ENCODE results near the gene CC2D1A. TPM values are rescaled to one million over a fixed set of nuclear protein-coding genes. Genes with fewer than 3 reads are reported as not detected.
"Not testable (repeated sequence)": the region's sequence is repeated elsewhere in the genome, so short reads cannot be mapped to it uniquely, and the experiment has no call there.

The CC2D1A gene
- total RNA-seq, 1 donor from 2014 or later, result 20.1 TPM

GRCh38 chr19:13965926-13966683 lies 60.1 kb downstream of the CC2D1A start:
- H3K27me3 ChIP-seq (ENCODE audit: low read depth), result no peaks in the 10 kb centered on the region
- TF ChIP-seq CTCF (IDR thresholded peaks at IDR 0.05; ENCODE audit: borderline replicate concordance), result no peak
- intact Hi-C loops (cut with micrococcal nuclease), result no loop called here
- no peaks in the 10 kb centered on the region for H3K9me3 ChIP-seq (replicated peaks)
- no peak overlapping the region for H3K4me3 ChIP-seq
- H3K27ac ChIP-seq (replicated peaks), result no peak overlapping the region
- DNase-seq, result no peak
- peaks cover 95% of the 10 kb centered on the region for H3K36me3 ChIP-seq
- H3K4me1 ChIP-seq, result no peaks in the 10 kb centered on the region

- no peak for DNase-seq
Measured at GRCh38 chr19:13966684-13967128, 60.7 kb downstream of the CC2D1A start.

GRCh38 chr19:13967206-13967605 lies 61.2 kb downstream of the CC2D1A start:
- intact Hi-C loops (cut with micrococcal nuclease); H3K4me3 ChIP-seq: not testable (repeated sequence)

More at GRCh38 chr19:13966684-13967128, 60.7 kb downstream of the CC2D1A start:
- Histone ChIP-seq H3K9me3 (replicated peaks) (no peaks in the 10 kb centered on the region), H3K27me3 (ENCODE audit: low read depth) (no peaks in the 10 kb centered on the region), H3K4me1 (no peaks in the 10 kb centered on the region), H3K27ac (replicated peaks) (no peak overlapping the region), H3K4me3 (no peak overlapping the region), H3K36me3 (peaks cover 96% of the 10 kb centered on the region)
- TF ChIP-seq CTCF (IDR thresholded peaks at IDR 0.05; ENCODE audit: borderline replicate concordance), result no peak
- intact Hi-C loops (cut with micrococcal nuclease), result no loop called here

GRCh38 chr19:13968383-13968935 lies 62.5 kb downstream of the CC2D1A start:
- H3K9me3 ChIP-seq (replicated peaks), result no peaks in the 10 kb centered on the region
- H3K27ac ChIP-seq (replicated peaks), result no peak overlapping the region
- no peaks in the 10 kb centered on the region for H3K4me1 ChIP-seq
- peaks cover 96% of the 10 kb centered on the region for H3K36me3 ChIP-seq
- TF ChIP-seq CTCF (IDR thresholded peaks at IDR 0.05; ENCODE audit: borderline replicate concordance), result no peak
- H3K4me3 ChIP-seq, result no peak overlapping the region
- no peak for DNase-seq
- intact Hi-C loops (cut with micrococcal nuclease), result no loop called here
- no peaks in the 10 kb centered on the region for H3K27me3 ChIP-seq (ENCODE audit: low read depth)

More at GRCh38 chr19:13967206-13967605, 61.2 kb downstream of the CC2D1A start:
- not testable (repeated sequence) for H3K27me3 ChIP-seq (ENCODE audit: low read depth); H3K4me1 ChIP-seq; H3K27ac ChIP-seq (replicated peaks); DNase-seq; H3K9me3 ChIP-seq (replicated peaks)
- peaks cover 96% of the 10 kb centered on the region for H3K36me3 ChIP-seq

- no peak for DNase-seq
- peaks cover 94% of the 10 kb centered on the region for H3K36me3 ChIP-seq
Measured at GRCh38 chr19:13968999-13969398, 63.0 kb downstream of the CC2D1A start.

More at GRCh38 chr19:13968999-13969398, 63.0 kb downstream of the CC2D1A start:
- H3K9me3 ChIP-seq (replicated peaks), result no peaks in the 10 kb centered on the region
- TF ChIP-seq CTCF (IDR thresholded peaks at IDR 0.05; ENCODE audit: borderline replicate concordance), result no peak
- H3K4me3 ChIP-seq, result no peak overlapping the region
- H3K4me1 ChIP-seq, result no peaks in the 10 kb centered on the region
- no peak overlapping the region for H3K27ac ChIP-seq (replicated peaks)
- intact Hi-C loops (cut with micrococcal nuclease), result no loop called here
- H3K27me3 ChIP-seq (ENCODE audit: low read depth), result no peaks in the 10 kb centered on the region

Measured in left ventricle myocardium inferior (tissue), 1 donor.